ENCODE data around the gene PRXL2B.
"Not testable (repeated sequence)": the region's sequence is repeated elsewhere in the genome, so short reads cannot be mapped to it uniquely, and the experiment has no call there.

PRXL2B gene

DNA sequence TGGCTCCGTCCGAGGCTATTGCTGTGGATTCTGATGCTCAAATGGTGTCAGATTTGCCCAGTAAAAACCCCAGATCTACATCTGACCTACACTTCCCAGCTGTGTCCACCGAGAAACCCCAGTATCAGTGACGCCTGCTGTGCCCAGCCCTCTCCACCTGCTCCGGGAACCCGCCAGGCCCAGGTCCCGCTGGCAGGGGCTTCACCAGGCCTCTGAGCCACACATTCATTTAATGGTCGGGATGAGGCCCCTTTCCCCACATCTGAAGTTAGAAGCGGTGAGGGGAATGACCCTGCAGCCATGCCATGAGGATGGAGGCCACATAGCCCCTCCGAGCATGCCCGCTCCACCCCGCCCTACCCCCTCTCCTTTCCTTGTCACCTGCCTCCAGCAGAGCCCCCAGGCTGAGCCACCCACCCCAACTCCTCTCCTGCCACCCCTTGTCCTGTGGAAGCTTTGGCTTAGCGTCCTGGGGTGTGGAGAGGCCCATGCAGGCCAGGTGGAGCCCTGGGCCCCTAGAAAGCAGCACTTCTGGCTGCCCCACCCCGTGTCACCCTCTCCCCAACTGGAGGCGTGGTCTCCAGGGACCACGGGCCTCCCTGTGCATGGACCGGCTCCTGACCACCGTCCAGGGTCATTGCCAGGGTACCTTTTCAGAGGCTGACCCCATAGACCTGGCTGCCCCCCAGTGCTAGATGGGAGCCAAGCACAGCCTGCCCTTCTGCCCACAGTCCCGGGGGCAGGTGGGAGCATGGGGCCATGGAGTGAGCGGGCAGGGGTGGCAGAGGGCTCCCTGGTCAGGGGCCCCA is 22.4 kb upstream of the PRXL2B start:
- Histone ChIP-seq H3K9me3 (ENCODE audit: control insufficient read depth in 5 of 5, low read length in 5 of 5) (no peaks in the 10 kb centered on the region), H3K27ac (ENCODE audit: low read depth, low read length) (no peak overlapping the region), H3K4me3 (ENCODE audit: low read depth in 1 of 5, low read length in 5 of 5) (no peak overlapping the region), H3K27me3 (ENCODE audit: control insufficient read depth in 5 of 5, insufficient read depth in 4 of 5, low read length in 5 of 5) (peaks cover 0 to 16% (median 12%) of the 10 kb centered on the region in 5 donors), H3K4me1 (ENCODE audit: control insufficient read depth in 5 of 5, insufficient read depth in 5 of 5, low read length in 5 of 5) (peaks cover 0 to 4% (median 0%) of the 10 kb centered on the region in 5 donors), H3K9ac (ENCODE audit: low read length in 5 of 5) (no peak overlapping the region), H3K36me3 (ENCODE audit: control insufficient read depth in 5 of 5, insufficient read depth in 5 of 5, low read length in 5 of 5) (peaks cover 0 to 47% (median 36%) of the 10 kb centered on the region in 5 donors)

DNA sequence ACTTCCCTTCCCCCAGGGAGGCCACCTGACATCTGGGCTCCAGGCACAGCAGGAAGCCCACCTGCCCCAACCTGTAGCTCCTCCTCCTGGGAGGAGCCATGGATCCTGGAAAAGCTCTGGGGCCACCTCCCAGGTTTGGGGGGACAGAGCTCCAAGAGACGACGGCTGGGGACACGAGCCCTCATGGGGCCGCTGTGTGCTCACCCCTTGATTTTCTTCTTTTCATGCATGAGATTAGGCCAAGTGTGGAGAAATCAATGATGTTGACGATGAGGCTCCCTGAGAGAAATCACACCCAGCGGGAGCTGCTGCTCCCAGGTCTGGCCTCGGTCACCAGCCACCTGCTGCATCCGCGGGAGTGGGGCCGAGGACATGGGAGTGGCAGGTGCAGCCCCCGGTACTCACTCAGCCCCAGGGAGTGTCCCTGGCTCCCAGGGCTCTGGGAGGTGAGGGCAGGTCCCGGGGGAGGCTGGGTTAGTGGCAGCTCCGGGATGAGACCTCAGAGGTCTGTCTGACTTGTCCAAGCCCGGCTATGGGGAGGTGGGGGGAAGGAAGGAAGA is 21.7 kb upstream of the PRXL2B start:
- H3K27ac ChIP-seq (ENCODE audit: low read depth, low read length), result no peak overlapping the region
- peaks cover 0 to 40% (median 31%) of the 10 kb centered on the region in 5 donors for H3K36me3 ChIP-seq (ENCODE audit: control insufficient read depth in 5 of 5, insufficient read depth in 5 of 5, low read length in 5 of 5)
- no peaks in the 10 kb centered on the region for H3K9me3 ChIP-seq (ENCODE audit: control insufficient read depth in 5 of 5, low read length in 5 of 5)
- H3K9ac ChIP-seq (ENCODE audit: low read length in 5 of 5), result no peak overlapping the region
- H3K4me1 ChIP-seq (ENCODE audit: control insufficient read depth in 5 of 5, insufficient read depth in 5 of 5, low read length in 5 of 5), result no peaks in the 10 kb centered on the region
- peaks cover 0 to 16% (median 12%) of the 10 kb centered on the region in 5 donors for H3K27me3 ChIP-seq (ENCODE audit: control insufficient read depth in 5 of 5, insufficient read depth in 4 of 5, low read length in 5 of 5)
- no peak overlapping the region for H3K4me3 ChIP-seq (ENCODE audit: low read depth in 1 of 5, low read length in 5 of 5)

DNA sequence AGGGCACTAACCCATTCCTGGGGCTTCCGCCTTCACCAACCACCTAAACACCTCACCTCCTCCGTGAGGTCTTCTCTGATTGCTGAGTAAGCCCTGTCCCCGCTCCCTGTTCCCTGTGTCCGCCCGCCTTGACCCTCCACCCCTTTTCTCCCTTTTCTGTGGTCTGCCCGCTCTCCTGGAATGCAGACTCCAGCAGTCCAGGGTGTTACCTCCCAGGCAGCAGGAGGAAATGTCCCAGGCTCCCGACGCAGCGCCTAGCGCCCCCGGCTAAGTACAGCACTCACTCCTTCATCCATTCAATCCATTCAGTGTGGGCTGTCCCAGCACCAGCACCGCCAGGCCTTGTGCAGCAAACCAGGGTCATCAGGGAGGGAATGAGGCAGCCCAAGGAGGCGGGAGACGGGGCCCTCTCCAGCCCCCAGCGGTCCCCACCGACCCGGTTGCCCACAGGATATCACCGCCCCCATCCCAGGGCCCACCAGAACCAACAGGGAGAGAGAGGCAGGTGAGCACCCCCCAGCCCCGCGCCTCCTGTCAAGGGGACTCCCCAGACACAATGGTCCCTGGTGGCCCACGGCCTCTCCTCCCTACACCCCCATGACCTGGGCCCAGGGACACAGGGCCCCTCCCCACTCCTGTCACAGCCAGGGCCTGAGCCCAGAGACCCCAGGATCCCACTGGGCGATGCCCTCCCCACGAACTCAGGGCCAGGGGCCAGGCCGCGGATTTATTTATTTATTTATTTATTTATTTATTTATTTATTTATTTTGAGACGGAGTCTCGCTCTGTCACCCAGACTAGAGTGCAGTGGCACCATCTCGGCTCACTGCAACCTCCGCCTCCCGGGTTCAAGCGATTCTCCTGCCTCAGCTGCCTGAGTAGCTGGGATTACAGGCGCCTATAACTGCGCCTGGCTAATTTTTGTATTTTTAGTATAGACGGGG is 20.2 kb upstream of the PRXL2B start:
- no peak overlapping the region for H3K27ac ChIP-seq (ENCODE audit: low read depth, low read length)
- H3K4me3 ChIP-seq (ENCODE audit: low read depth in 1 of 5, low read length in 5 of 5), result no peak overlapping the region
- H3K9me3 ChIP-seq (ENCODE audit: control insufficient read depth in 5 of 5, low read length in 5 of 5), result no peaks in the 10 kb centered on the region
- H3K27me3 ChIP-seq (ENCODE audit: control insufficient read depth in 5 of 5, insufficient read depth in 4 of 5, low read length in 5 of 5), result peaks cover 0 to 16% (median 12%) of the 10 kb centered on the region in 5 donors
- no peak overlapping the region for H3K9ac ChIP-seq (ENCODE audit: low read length in 5 of 5)
- H3K4me1 ChIP-seq (ENCODE audit: control insufficient read depth in 5 of 5, insufficient read depth in 5 of 5, low read length in 5 of 5), result no peaks in the 10 kb centered on the region
- H3K36me3 ChIP-seq (ENCODE audit: control insufficient read depth in 5 of 5, insufficient read depth in 5 of 5, low read length in 5 of 5), result peaks cover 0 to 25% (median 19%) of the 10 kb centered on the region in 5 donors

DNA sequence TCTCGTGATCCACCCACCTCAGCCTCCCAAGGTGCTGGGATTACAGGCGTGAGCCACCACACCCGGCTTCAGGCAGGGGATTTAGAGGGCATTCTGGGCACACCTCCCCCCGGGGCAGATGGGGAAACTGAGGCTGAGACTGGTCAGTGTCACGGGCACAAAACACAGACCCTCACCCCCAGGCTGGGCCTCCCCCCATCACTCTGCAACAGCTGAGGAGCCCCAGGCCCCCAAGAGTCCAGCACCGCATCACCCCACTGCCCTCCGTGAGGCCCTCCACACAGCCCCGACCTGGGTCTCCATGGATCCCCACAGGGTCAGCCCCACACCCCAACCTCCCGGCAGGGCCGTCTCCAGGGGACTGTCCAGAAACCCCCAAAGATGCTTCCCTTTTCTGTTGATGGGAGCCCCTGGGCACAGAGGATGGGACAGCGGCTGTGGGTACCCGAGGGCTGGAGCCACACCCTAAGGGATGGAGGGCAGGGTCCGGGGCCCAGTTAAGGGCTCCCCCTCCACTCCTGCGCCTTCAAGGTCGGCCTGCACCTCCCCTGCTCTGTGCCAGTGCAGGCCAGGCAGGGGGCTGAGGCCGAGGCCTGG is 19.4 kb upstream of the PRXL2B start:
- no peaks in the 10 kb centered on the region for H3K9me3 ChIP-seq (ENCODE audit: control insufficient read depth in 5 of 5, low read length in 5 of 5)
- H3K4me3 ChIP-seq (ENCODE audit: low read depth in 1 of 5, low read length in 5 of 5), result no peak overlapping the region
- no peaks in the 10 kb centered on the region for H3K4me1 ChIP-seq (ENCODE audit: control insufficient read depth in 5 of 5, insufficient read depth in 5 of 5, low read length in 5 of 5)
- no peak overlapping the region for H3K27ac ChIP-seq (ENCODE audit: low read depth, low read length)
- H3K36me3 ChIP-seq (ENCODE audit: control insufficient read depth in 5 of 5, insufficient read depth in 5 of 5, low read length in 5 of 5), result peaks cover 0 to 17% (median 11%) of the 10 kb centered on the region in 5 donors
- peaks cover 0 to 16% (median 12%) of the 10 kb centered on the region in 5 donors for H3K27me3 ChIP-seq (ENCODE audit: control insufficient read depth in 5 of 5, insufficient read depth in 4 of 5, low read length in 5 of 5)
- no peak overlapping the region for H3K9ac ChIP-seq (ENCODE audit: low read length in 5 of 5)

DNA sequence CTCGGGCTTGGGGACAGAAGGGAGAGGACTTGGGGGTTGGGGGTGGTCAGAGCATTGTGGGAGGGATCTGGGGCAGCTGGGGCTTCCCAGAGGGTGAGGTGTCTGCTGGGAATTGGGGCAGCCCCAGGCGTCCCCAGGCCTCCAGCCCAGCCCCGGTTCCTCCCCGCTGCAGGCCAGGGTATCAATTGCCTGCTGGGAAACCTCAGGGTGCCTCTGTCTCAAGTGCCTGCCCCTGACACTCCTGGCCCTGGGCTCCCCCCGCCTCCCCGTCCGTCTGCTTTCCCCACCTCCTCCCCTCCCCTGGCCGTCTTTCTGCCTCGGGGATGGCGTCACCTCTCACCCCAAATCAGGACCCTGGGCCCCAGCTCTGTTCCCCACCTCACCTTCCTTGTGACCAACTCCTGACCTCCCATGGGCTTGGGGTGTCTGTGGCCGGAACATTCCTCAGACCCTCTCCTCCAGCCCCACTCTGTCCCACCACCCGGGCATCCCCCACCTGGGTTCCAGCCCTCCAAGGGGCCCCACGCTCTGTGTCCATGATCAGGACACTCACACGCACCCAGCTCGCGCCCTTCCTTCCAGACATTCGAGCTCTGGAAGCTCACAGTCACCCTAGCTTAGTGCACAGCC is 18.3 kb upstream of the PRXL2B start:
- peaks cover 0 to 16% (median 12%) of the 10 kb centered on the region in 5 donors for H3K27me3 ChIP-seq (ENCODE audit: control insufficient read depth in 5 of 5, insufficient read depth in 4 of 5, low read length in 5 of 5)
- not testable (repeated sequence) for H3K27ac ChIP-seq (ENCODE audit: low read depth, low read length); H3K4me3 ChIP-seq (ENCODE audit: low read depth in 1 of 5, low read length in 5 of 5); H3K9me3 ChIP-seq (ENCODE audit: control insufficient read depth in 5 of 5, low read length in 5 of 5); H3K9ac ChIP-seq (ENCODE audit: low read length in 5 of 5); H3K36me3 ChIP-seq (ENCODE audit: control insufficient read depth in 5 of 5, insufficient read depth in 5 of 5, low read length in 5 of 5); H3K4me1 ChIP-seq (ENCODE audit: control insufficient read depth in 5 of 5, insufficient read depth in 5 of 5, low read length in 5 of 5)

DNA sequence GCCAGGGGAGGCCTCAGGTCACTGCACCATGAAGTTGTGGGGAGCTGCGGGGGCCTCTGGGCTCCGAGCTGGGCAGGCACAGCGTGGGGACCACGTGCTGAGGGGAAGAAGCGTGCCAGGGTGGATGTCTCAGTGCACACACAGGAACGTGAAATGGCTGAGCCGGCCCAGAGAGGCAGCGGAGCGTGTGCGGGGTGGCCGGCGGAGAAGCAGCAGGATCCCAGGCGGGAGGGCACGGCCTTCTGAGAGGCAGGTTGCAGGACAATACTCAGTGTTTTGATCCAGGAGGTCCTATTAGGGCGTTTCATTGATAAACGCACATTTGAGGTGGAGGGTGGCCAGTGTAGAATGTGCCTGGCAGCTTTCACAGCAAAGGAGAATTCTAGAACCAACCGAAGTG is 17.5 kb upstream of the PRXL2B start:
- H3K27ac ChIP-seq (ENCODE audit: low read depth, low read length), result no peak overlapping the region

DNA sequence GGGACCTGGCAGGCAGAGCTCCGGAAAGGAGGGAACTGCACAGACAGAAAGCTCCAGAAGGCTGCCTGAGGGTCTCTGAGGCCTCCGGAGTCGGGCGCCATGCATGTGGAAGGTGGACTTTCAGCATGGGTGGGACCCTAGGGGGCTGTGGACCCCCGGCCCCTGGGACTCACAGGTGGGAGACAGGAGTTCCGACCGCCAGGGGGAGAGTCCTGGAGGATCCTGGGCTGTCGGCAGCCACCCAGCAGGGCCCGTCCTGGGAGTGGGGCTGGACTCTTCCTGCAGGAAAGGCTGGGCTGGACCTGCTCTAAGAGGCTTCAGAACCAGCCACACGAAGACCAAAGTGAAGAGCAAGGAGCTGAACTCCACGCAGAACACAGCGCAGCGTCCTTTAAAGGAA is 16.9 kb upstream of the PRXL2B start:
- not testable (repeated sequence) for H3K27ac ChIP-seq (ENCODE audit: low read depth, low read length); H3K4me3 ChIP-seq (ENCODE audit: low read depth in 1 of 5, low read length in 5 of 5); H3K9ac ChIP-seq (ENCODE audit: low read length in 5 of 5); H3K36me3 ChIP-seq (ENCODE audit: control insufficient read depth in 5 of 5, insufficient read depth in 5 of 5, low read length in 5 of 5); H3K4me1 ChIP-seq (ENCODE audit: control insufficient read depth in 5 of 5, insufficient read depth in 5 of 5, low read length in 5 of 5)
- H3K27me3 ChIP-seq (ENCODE audit: control insufficient read depth in 5 of 5, insufficient read depth in 4 of 5, low read length in 5 of 5), result peaks cover 0 to 16% (median 12%) of the 10 kb centered on the region in 5 donors
- peaks cover 0 to 11% (median 8%) of the 10 kb centered on the region in 5 donors for H3K9me3 ChIP-seq (ENCODE audit: control insufficient read depth in 5 of 5, low read length in 5 of 5)

More for the DNA sequence above, 17.5 kb upstream of the PRXL2B start:
- peaks cover 0 to 11% (median 8%) of the 10 kb centered on the region in 5 donors for H3K9me3 ChIP-seq (ENCODE audit: control insufficient read depth in 5 of 5, low read length in 5 of 5)
- peaks cover 0 to 16% (median 12%) of the 10 kb centered on the region in 5 donors for H3K27me3 ChIP-seq (ENCODE audit: control insufficient read depth in 5 of 5, insufficient read depth in 4 of 5, low read length in 5 of 5)
- H3K36me3 ChIP-seq (ENCODE audit: control insufficient read depth in 5 of 5, insufficient read depth in 5 of 5, low read length in 5 of 5), result no peaks in the 10 kb centered on the region
- no peaks in the 10 kb centered on the region for H3K4me1 ChIP-seq (ENCODE audit: control insufficient read depth in 5 of 5, insufficient read depth in 5 of 5, low read length in 5 of 5)
- no peak overlapping the region for H3K4me3 ChIP-seq (ENCODE audit: low read depth in 1 of 5, low read length in 5 of 5)
- H3K9ac ChIP-seq (ENCODE audit: low read length in 5 of 5), result no peak overlapping the region

DNA sequence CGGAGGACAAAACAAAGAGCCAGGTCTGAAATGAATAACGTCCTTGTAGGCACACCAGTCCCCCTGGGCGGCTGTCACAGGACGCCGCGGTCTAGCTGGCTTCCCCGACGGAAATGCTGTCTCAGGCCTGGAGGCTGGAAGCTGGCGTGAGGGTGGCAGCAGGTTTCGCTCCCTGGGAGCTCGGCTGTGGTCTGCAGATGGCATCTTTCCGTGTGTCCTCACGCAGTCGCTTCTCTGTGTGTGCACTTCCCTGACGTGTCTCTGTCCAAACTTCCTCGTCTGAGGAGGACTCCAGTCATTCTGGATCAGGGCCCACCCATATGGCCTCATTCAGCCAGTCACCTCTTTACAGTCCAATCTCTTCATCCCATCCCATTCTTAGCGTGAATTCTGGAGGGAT is 16.2 kb upstream of the PRXL2B start:
- H3K4me1 ChIP-seq (ENCODE audit: control insufficient read depth in 5 of 5, insufficient read depth in 5 of 5, low read length in 5 of 5), result no peaks in the 10 kb centered on the region
- H3K27ac ChIP-seq (ENCODE audit: low read depth, low read length), result no peak overlapping the region
- no peaks in the 10 kb centered on the region for H3K36me3 ChIP-seq (ENCODE audit: control insufficient read depth in 5 of 5, insufficient read depth in 5 of 5, low read length in 5 of 5)
- H3K9me3 ChIP-seq (ENCODE audit: control insufficient read depth in 5 of 5, low read length in 5 of 5), result peaks cover 0 to 11% (median 8%) of the 10 kb centered on the region in 5 donors
- peaks cover 0 to 16% (median 12%) of the 10 kb centered on the region in 5 donors for H3K27me3 ChIP-seq (ENCODE audit: control insufficient read depth in 5 of 5, insufficient read depth in 4 of 5, low read length in 5 of 5)
- no peak overlapping the region for H3K4me3 ChIP-seq (ENCODE audit: low read depth in 1 of 5, low read length in 5 of 5)
- no peak overlapping the region for H3K9ac ChIP-seq (ENCODE audit: low read length in 5 of 5)

DNA sequence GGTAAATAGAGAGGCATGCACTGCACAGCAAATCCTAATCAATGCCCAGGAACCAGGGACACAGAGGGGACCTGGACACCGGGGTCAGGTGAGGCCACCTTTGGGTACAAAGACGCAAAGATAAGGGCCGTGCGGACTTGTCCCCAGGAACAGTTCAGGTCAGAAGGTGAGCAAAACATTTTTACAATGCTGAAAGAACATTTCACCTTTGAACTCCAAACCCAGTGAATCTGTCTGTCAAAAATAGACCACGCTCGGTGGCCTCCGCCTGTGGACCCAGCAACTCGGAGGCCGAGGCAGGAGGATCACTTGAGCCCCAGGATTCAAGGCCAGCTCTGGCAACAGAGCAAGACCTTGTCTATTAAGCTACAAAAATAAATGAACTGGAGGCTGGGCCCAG is 15.2 kb upstream of the PRXL2B start:
- H3K27ac ChIP-seq (ENCODE audit: low read depth, low read length), result no peak overlapping the region
- H3K9me3 ChIP-seq (ENCODE audit: control insufficient read depth in 5 of 5, low read length in 5 of 5), result peaks cover 0 to 11% (median 8%) of the 10 kb centered on the region in 5 donors
- no peak overlapping the region for H3K9ac ChIP-seq (ENCODE audit: low read length in 5 of 5)
- no peak overlapping the region for H3K4me3 ChIP-seq (ENCODE audit: low read depth in 1 of 5, low read length in 5 of 5)
- peaks cover 0 to 10% (median 6%) of the 10 kb centered on the region in 5 donors for H3K4me1 ChIP-seq (ENCODE audit: control insufficient read depth in 5 of 5, insufficient read depth in 5 of 5, low read length in 5 of 5)
- H3K27me3 ChIP-seq (ENCODE audit: control insufficient read depth in 5 of 5, insufficient read depth in 4 of 5, low read length in 5 of 5), result peaks cover 0 to 12% (median 7%) of the 10 kb centered on the region in 5 donors
- H3K36me3 ChIP-seq (ENCODE audit: control insufficient read depth in 5 of 5, insufficient read depth in 5 of 5, low read length in 5 of 5), result no peaks in the 10 kb centered on the region

Measured in subcutaneous abdominal adipose tissue (tissue), 5 donors.